GM10266 (cell line): ENCODE results near the gene IRX3.
A peak's percentile ranks its signal among the peaks of the same experiment; 100 is the strongest.

Source experiments
- DNase-seq: peaks from one replicate; pipeline ENCODE4 v3.0.0; 2012; ENCODE audit errors: extremely low spot score
- TF ChIP-seq, protein P1 (sequence below): IDR thresholded peaks from 2 replicates; pipeline ENCODE4 v1.5.1; 2012; ENCODE audit warnings: mild to moderate bottlenecking, low read depth; ENCODE audit not compliant: control insufficient read depth, insufficient read depth; ENCODE audit errors: missing control alignments

Gene IRX3

DNA sequence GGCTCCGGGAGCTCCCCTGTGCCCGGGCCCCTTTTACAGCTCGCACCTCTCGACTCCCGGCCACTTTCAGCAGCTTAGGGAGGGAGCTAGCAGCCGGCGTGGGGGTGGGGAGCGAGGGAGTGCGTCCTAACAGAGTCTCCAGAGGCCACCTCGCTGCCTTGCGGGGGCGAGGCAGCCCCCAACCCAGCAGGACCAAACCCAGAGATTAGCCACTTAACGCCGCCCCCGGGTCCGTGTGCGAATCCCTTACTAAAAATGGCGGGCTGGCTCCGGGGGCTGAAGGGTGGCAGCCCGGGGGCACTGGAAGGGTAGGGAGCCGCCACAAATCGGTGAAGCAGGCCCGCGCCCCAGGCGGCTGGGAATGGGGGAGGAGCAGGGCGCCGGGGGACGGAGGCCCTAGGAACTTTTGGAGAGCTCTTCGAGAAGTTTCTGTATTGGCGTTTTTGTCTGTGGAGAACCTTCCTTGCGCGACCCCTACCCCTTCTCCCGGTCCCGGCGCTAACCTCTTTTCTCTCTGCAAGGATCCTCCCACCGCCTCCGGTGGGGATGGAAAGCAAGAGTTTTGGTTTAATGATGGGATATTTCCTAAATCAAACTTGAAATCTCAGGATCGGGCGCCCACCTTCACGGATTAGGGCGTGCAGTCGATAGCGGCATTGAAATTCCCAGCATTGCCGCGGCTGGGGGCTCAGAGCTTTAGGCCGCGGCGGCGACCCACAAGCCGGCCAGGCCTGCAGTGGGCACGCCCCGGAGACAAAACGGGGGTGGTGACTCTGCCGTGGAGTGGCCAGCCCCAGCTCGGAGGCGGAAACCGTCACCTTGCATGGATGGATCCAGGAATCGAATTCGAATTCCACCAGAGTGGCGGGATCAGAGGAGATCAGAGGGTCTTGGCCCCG, 793 bp upstream of the IRX3 start:
- TF ChIP-seq, protein P1, sequence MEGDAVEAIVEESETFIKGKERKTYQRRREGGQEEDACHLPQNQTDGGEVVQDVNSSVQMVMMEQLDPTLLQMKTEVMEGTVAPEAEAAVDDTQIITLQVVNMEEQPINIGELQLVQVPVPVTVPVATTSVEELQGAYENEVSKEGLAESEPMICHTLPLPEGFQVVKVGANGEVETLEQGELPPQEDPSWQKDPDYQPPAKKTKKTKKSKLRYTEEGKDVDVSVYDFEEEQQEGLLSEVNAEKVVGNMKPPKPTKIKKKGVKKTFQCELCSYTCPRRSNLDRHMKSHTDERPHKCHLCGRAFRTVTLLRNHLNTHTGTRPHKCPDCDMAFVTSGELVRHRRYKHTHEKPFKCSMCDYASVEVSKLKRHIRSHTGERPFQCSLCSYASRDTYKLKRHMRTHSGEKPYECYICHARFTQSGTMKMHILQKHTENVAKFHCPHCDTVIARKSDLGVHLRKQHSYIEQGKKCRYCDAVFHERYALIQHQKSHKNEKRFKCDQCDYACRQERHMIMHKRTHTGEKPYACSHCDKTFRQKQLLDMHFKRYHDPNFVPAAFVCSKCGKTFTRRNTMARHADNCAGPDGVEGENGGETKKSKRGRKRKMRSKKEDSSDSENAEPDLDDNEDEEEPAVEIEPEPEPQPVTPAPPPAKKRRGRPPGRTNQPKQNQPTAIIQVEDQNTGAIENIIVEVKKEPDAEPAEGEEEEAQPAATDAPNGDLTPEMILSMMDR = no peak
- DNase-seq = peak; percentile 51

DNA sequence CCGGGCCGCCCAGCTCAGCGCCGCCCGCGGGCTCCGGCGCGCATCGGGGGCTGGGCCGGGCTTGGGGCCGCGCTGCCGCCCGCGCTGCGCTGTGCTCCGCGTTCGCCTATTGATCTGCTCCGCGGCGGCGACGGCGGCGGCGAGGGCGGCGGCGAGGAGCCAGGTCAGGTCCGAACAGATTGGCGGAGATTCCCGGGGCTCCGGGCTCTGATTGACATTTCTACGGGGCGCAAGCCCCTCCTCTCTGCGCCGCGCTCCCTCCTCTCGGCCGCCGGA, 559 bp downstream of the IRX3 start:
- DNase-seq = no peak
- TF ChIP-seq, protein P1 = no peak

DNA sequence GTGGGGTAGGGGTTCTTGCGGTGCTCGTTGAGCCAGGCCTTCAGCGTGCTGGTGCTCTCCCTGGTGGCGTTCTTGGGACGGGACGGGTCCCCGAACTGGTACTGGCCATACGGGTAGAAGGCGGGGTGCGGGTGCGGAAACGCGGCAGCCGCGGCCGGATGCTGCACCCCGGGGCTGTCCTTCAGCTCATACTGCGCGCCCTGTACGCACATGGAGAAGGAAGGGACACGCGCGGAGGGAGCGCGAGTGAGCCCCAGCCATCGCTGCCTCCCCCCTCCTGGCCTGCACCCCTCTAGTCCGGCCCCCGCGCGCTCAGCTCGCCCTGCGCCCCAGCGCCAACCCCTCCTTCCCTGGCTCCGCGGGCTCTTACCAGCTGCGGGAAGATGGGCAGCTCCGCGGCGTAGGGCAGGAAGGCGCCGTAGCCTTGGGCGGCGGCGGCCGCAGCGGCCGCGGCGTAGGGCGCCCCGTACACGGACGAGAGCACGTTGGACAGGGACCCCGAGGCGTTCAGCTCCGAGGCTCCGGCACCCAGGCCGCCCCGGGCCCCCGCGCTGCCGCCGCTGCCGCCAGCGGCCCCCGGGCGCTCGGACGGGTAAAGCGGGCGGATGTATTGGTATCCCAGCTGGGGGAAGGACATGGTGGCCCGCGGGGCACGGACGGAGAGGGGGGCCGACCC, 1.0 kb downstream of the IRX3 start:
- TF ChIP-seq, protein P1 = no peak
- DNase-seq = no peak

DNA sequence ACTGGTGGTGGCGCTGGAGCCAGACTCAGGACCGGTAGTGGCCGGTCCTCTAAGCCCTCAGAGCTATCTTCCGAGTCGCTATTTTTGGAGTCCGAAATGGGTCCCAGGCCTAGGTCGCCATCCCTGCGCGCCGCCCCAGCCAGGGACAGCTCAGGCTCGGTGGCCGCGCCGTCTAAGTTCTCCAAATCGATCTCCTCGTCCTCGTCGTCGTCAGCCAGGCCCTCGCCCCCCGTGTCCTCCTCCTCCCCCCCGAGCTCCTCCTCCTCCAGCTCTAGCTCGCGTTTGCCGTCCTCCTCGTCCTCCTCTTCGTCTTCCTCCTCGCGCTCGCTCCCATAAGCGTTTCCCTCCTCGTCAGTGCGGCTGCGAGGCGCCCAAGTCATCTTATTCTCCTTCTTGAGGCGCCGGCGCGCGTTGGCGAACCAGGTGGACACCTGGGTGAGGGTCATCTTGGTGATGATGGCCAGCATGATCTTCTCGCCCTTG, 1.6 kb downstream of the IRX3 start:
- peak; percentile 39 for DNase-seq

DNA sequence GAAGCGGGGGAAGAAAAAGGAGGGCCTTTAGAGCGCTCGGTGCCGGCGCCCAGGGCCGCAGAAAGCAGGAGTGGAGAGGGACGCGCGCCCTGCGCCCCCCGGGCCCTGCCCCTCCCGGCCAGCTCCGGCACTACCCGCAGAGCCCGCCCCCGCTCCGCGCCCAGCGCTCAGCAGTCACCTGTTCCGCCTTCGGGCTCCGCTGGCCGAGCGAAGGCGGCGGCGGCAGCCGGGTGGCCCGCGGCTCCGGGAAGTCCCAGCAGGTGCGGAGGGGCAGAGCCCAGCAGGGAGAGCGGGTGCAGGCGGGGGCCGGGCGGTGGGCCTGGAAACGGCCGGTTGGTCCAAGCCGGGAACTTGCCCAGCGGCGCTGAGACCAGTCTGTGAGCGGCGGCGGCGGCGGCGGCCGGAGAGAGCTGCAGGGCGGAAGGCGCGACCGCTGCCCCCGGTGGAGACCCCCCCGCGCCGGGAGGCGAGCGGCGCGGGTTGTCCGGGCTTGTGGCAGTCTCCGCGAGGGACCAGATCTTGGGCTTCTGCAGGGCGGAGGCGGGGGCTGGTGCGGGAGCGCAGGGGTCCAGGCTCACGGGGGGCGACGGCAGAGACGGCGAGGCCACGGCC, 2.2 kb downstream of the IRX3 start:
- TF ChIP-seq, protein P1 = no peak
- DNase-seq = peak; percentile 69

More for the DNA sequence above, 1.6 kb downstream of the IRX3 start:
- TF ChIP-seq, protein P1 = no peak

DNA sequence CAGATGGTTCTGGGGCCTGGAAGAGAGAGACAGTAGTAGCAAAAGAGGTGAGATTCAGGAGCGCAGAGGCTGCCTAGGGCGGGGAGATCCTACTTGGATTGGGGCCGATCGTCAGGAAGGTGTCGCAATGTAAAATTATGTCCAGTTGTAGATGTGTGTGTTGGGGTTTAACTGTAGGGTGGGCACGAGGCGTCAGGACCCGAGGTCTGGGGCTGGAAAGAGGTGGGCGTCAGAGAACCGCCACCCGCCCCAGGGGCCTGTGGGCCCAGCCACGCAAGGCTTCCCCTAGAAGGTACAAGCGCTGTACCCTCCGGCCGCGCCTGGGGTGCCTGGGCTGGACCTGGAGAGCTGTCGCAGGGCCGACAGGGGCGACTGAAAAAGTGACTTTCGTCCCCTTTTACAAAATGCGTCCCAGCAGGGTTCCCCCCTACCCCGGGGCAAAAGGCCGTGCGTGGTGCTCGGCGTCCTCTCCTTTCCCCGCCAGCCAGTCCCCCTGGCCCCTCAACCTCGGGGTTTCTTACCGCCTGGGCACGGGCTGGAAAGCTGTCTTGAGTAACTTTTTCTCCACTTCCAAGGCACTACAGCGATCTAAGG, 2.8 kb downstream of the IRX3 start:
- TF ChIP-seq, protein P1 = no peak
- DNase-seq = no peak
